T-cell (primary cell): Measurements from ENCODE around the gene ZPLD1. TPM values are rescaled to one million over a fixed set of nuclear protein-coding genes. Genes with fewer than 3 reads are reported as not detected.

ENCODE experiments used
- ATAC-seq, 4 experiments: fragments of 200-7000 bp in 3 of 4; fragments of 150-1000 bp in 1 of 4; cut with Tn5 transposase; replicated peaks in 1 of 4; 1 replicate in 3 of 4; 2 replicates in 1 of 4; pipeline ENCODE4 v1.10.0; 2021; ENCODE audit warnings: moderate library complexity in 3 of 4, mild to moderate bottlenecking in 2 of 4, moderate number of reproducible peaks in 1 of 4
- CTCF ChIA-PET, 2 donors: fragments of 300-600 bp; sonication (Branson Sonifier 250); formaldehyde crosslinking; loops; one replicate each; lab custom pipeline; 2022; ENCODE audit warnings: antibody characterized with exemption in 2 of 2; lab: Charles Lee
- POLR2A ChIA-PET, 2 donors: fragments of 300-600 bp; sonication (Branson Sonifier 250); formaldehyde crosslinking; loops; one replicate each; lab custom pipeline; 2022; ENCODE audit warnings: antibody characterized with exemption in 2 of 2; lab: Charles Lee
- DNase-seq, 35 experiments: peaks; one replicate each; pipeline versions ENCODE4 v3.0.0 to v3.0.0-alpha.2; 2013 to 2023
- H3K27ac ChIP-seq: one replicate; pipeline ENCODE4 v1.5.1; 2013; ENCODE audit warnings: low read length
- H3K27me3 ChIP-seq, 2 experiments: replicated peaks in 1 of 2; 1 replicate in 1 of 2; 2 replicates in 1 of 2; pipeline versions ENCODE4 v1.6.1 to v1.7.0; 2013; ENCODE audit warnings: low read length in 1 of 2, mixed read lengths in 1 of 2; ENCODE audit not compliant: control insufficient read depth in 2 of 2, insufficient read depth in 2 of 2; ENCODE audit errors: extremely low read depth in 1 of 2
- H3K36me3 ChIP-seq, 2 donors: 1 replicate in 1 of 2; 2 replicates in 1 of 2; pipeline versions ENCODE4 v1.6.1 to v1.7.0; 2013; ENCODE audit warnings: low read length in 1 of 2; ENCODE audit not compliant: control insufficient read depth in 2 of 2, insufficient read depth in 1 of 2; ENCODE audit errors: extremely low read depth in 1 of 2
- H3K4me1 ChIP-seq, 2 experiments: 1 replicate in 1 of 2; 2 replicates in 1 of 2; pipeline versions ENCODE4 v1.6.1 to v1.7.0; 2013; ENCODE audit warnings: low read length in 2 of 2, mixed read lengths in 1 of 2; ENCODE audit not compliant: insufficient read depth in 2 of 2, control insufficient read depth in 1 of 2; ENCODE audit errors: extremely low read depth in 1 of 2
- H3K4me3 ChIP-seq, 2 donors: 1 replicate in 1 of 2; 2 replicates in 1 of 2; pipeline versions ENCODE4 v1.5.1 to v1.7.0; 2013; ENCODE audit warnings: mild to moderate bottlenecking in 2 of 2, low read length in 1 of 2, moderate library complexity in 1 of 2; ENCODE audit not compliant: control insufficient read depth in 1 of 2; ENCODE audit errors: extremely low read depth in 1 of 2
- H3K9me3 ChIP-seq: 2 replicates; pipeline ENCODE4 v1.7.0; 2013
- H3K27ac Mint-ChIP-seq, 2 donors: one replicate each; pipeline ENCODE4 v1.8.0; 2020 to 2021; ENCODE audit warnings: mild to moderate bottlenecking in 2 of 2, mixed read lengths in 2 of 2
- H3K27me3 Mint-ChIP-seq, 2 donors: one replicate each; pipeline ENCODE4 v1.8.0; 2021 to 2022; ENCODE audit warnings: mixed read lengths in 2 of 2
- H3K36me3 Mint-ChIP-seq: one replicate; pipeline ENCODE4 v1.8.0; 2021; ENCODE audit warnings: mixed read lengths
- H3K4me1 Mint-ChIP-seq, 3 donors: one replicate each; pipeline ENCODE4 v1.8.0; 2020 to 2022; ENCODE audit warnings: mixed read lengths in 3 of 3, mild to moderate bottlenecking in 1 of 3
- H3K4me3 Mint-ChIP-seq, 3 donors: one replicate each; pipeline ENCODE4 v1.8.0; 2020 to 2022; ENCODE audit warnings: mild to moderate bottlenecking in 3 of 3, mixed read lengths in 3 of 3, moderate library complexity in 3 of 3
- H3K9me3 Mint-ChIP-seq, 3 donors: one replicate each; pipeline ENCODE4 v1.8.0; 2020 to 2022; ENCODE audit warnings: mixed read lengths in 3 of 3
- WGBS: methylation state at CpG from one replicate; pipeline ENCODE4 v1.1.5; 2013; ENCODE audit warnings: missing lambda C conversion rate; ENCODE audit not compliant: insufficient coverage; 5-methylcytosine and 5-hydroxymethylcytosine counted together
- total RNA-seq, 35 experiments: library from RNA in 6 of 35; stranded (reverse) in 6 of 35; fragments of 120-200 nt in 1 of 35; gene quantifications; one replicate each; pipeline versions ENCODE4 v1.2.1 to v1.2.4 and lab custom pipeline; 2013 to 2026

Gene ZPLD1
- total RNA-seq, 5 donors from 2014 or later (not counting 1 experiment from before 2014, with no cell fraction given): not detected

DNA sequence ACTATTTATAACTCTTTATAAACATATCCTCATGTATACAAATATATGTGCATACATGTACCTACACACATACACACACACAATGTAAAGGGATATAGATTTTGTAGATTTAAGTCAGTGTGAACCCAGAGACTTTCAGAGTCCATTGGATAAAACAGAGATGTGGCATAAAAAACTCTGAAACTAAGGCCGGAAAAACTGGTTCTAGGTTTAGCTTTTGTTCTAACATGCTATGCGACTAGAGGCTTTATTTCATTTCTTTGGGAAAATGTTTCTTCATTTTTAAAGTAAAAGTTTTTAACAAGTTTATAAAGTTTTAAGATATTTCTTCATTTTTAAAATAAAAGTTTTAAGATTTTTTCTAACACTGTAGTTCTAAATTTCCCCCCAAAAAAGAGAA is 36.7 kb downstream of the ZPLD1 start:
- Histone ChIP-seq H3K27me3 (no peaks in the 10 kb centered on the region), H3K27ac (no peak overlapping the region), H3K4me1 (no peaks in the 10 kb centered on the region), H3K4me3 (no peak overlapping the region), H3K9me3 (no peaks in the 10 kb centered on the region), H3K36me3 (no peaks in the 10 kb centered on the region)
- H3K4me1 Mint-ChIP-seq: no peaks in the 10 kb centered on the region
- 100% methylated on average over 1 of the region's 2 CpGs for WGBS
- H3K36me3 Mint-ChIP-seq: no peaks in the 10 kb centered on the region
- no peaks in the 10 kb centered on the region for H3K9me3 Mint-ChIP-seq
- H3K27ac Mint-ChIP-seq: no peak overlapping the region
- no peak for ATAC-seq
- H3K4me3 Mint-ChIP-seq: no peak overlapping the region
- CTCF ChIA-PET: no interaction called here
- DNase-seq: no peak
- peaks cover 6 to 7% of the 10 kb centered on the region in 2 donors for H3K27me3 Mint-ChIP-seq
- POLR2A ChIA-PET: no interaction called here

GRCh38 chr3:102473648-102474047 is 38.8 kb downstream of the ZPLD1 start:
- POLR2A ChIA-PET: interaction anchor here in 1 of 2 donors (0.6 kb wide), 1 partner anchor 1452 kb away, joined by 3 read pairs; no protein-coding TSS in a partner anchor
- Histone ChIP-seq H3K4me3 (no peak overlapping the region), H3K27me3 (no peaks in the 10 kb centered on the region), H3K36me3 (no peaks in the 10 kb centered on the region), H3K9me3 (no peaks in the 10 kb centered on the region), H3K4me1 (no peaks in the 10 kb centered on the region), H3K27ac (no peak overlapping the region)
- ATAC-seq (no peak), DNase-seq (no peak)
- Mint-ChIP-seq H3K36me3 (no peaks in the 10 kb centered on the region), H3K9me3 (no peaks in the 10 kb centered on the region), H3K27ac (no peak overlapping the region), H3K4me3 (no peak overlapping the region), H3K4me1 (no peaks in the 10 kb centered on the region), H3K27me3 (peaks cover 3 to 6% of the 10 kb centered on the region in 2 donors)
- CTCF ChIA-PET: no interaction called here

- Histone ChIP-seq H3K9me3 (no peaks in the 10 kb centered on the region), H3K27me3 (no peaks in the 10 kb centered on the region), H3K4me1 (no peaks in the 10 kb centered on the region), H3K36me3 (no peaks in the 10 kb centered on the region), H3K4me3 (no peak overlapping the region), H3K27ac (no peak overlapping the region)
- Mint-ChIP-seq H3K9me3 (no peaks in the 10 kb centered on the region), H3K4me1 (no peaks in the 10 kb centered on the region), H3K4me3 (no peak overlapping the region), H3K36me3 (no peaks in the 10 kb centered on the region), H3K27me3 (peaks cover 3 to 6% of the 10 kb centered on the region in 2 donors), H3K27ac (no peak overlapping the region)
- ATAC-seq (no peak), DNase-seq (no peak)
- CTCF ChIA-PET: no interaction called here
- POLR2A ChIA-PET: no interaction called here
- WGBS: 86% methylated on average over 3 of the region's 6 CpGs
Observed at GRCh38 chr3:102474207-102474606, 39.4 kb downstream of the ZPLD1 start.

DNA sequence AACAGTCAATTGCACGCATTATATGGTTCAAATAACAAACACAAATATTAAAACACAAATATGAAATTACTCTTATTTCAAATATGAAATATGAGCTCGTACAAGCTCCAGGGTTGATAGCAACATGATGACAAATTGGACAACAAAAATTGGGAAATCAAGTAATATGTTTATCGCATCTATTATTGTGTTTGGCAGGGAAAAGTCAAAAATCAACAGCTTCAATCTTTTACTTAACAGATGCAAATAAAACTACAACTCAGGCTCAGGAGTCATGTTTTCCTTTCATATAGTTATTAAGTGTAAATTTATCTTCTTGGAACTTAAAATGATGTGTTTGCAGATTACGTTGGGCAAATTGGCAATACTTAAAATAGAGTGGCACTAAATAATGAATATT is 41.4 kb downstream of the ZPLD1 start:
- POLR2A ChIA-PET: no interaction called here
- DNase-seq: no peak
- Mint-ChIP-seq H3K9me3 (no peaks in the 10 kb centered on the region), H3K4me3 (no peak overlapping the region), H3K27me3 (peaks cover 2 to 6% of the 10 kb centered on the region in 2 donors), H3K36me3 (no peaks in the 10 kb centered on the region), H3K4me1 (no peaks in the 10 kb centered on the region), H3K27ac (no peak overlapping the region)
- Histone ChIP-seq H3K27me3 (no peaks in the 10 kb centered on the region), H3K27ac (no peak overlapping the region), H3K9me3 (no peaks in the 10 kb centered on the region), H3K4me3 (no peak overlapping the region), H3K4me1 (no peaks in the 10 kb centered on the region), H3K36me3 (no peaks in the 10 kb centered on the region)
- no peak for ATAC-seq
- CTCF ChIA-PET: no interaction called here
- no CpG with 5 or more reads among the region's 4 CpGs for WGBS

DNA sequence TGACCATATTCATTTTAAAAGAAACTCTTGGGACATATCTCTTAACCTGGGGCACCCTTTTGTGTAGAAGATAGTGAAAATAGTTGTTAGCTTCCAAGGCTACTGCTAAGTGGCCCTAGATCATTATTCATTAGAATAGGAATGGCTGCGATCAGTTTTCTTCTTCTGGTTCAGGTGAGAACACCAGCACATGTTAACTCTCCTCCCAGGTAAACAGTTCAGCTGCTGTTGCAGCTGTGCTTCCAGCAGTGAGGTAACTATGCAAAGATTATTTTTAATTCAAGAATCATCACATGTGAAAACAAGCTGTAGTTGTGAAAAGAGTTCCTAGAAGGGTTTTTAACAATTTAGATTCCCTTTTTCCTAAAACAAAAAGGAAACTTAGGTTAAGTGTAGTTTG is 43.3 kb downstream of the ZPLD1 start:
- Mint-ChIP-seq H3K36me3 (no peaks in the 10 kb centered on the region), H3K4me1 (no peaks in the 10 kb centered on the region), H3K27me3 (peaks cover 0 to 4% of the 10 kb centered on the region in 2 donors), H3K4me3 (no peak overlapping the region), H3K9me3 (no peaks in the 10 kb centered on the region), H3K27ac (no peak overlapping the region)
- CTCF ChIA-PET: no interaction called here
- no CpG with 5 or more reads among the region's 1 CpG for WGBS
- no peaks in the 10 kb centered on the region for H3K9me3 ChIP-seq
- ATAC-seq: no peak
- H3K4me1 ChIP-seq: no peaks in the 10 kb centered on the region
- DNase-seq: no peak
- no peak overlapping the region for H3K4me3 ChIP-seq
- POLR2A ChIA-PET: interaction anchor here in 1 of 2 donors (0.5 kb wide), 1 partner anchor 205 kb away, joined by 4 read pairs; no protein-coding TSS in a partner anchor
- H3K36me3 ChIP-seq: no peaks in the 10 kb centered on the region
- no peak overlapping the region for H3K27ac ChIP-seq
- no peaks in the 10 kb centered on the region for H3K27me3 ChIP-seq

DNA sequence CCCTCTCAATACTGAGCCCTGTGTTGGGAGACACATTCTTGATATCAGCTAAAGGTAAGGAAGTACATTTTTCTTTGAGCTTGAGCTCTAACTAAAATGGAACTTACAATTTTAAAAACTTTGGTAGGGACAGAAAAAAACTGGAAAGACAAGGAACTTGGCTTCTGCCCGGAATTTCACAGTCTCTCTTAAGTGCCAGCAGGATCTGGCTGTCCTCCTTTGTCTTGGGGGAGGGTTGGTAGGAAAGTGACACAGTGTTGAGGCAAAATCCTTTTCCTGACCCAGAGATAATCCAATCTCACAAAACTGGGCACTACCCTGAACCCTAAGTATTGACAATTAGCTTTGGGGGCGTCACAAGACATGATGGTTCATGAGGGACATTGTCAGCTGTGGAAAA is 45.3 kb downstream of the ZPLD1 start:
- Mint-ChIP-seq H3K9me3 (no peaks in the 10 kb centered on the region), H3K27ac (no peak overlapping the region), H3K36me3 (no peaks in the 10 kb centered on the region), H3K27me3 (peaks cover 0 to 4% of the 10 kb centered on the region in 2 donors), H3K4me3 (no peak overlapping the region), H3K4me1 (no peaks in the 10 kb centered on the region)
- Histone ChIP-seq H3K27ac (no peak overlapping the region), H3K36me3 (no peaks in the 10 kb centered on the region), H3K4me1 (no peaks in the 10 kb centered on the region), H3K4me3 (no peak overlapping the region), H3K9me3 (no peaks in the 10 kb centered on the region), H3K27me3 (no peaks in the 10 kb centered on the region)
- POLR2A ChIA-PET: no interaction called here
- no peak for ATAC-seq
- no peak for DNase-seq
- CTCF ChIA-PET: no interaction called here
- no CpG with 5 or more reads among the region's 2 CpGs for WGBS

- no peaks in the 10 kb centered on the region for H3K4me1 ChIP-seq
- no peaks in the 10 kb centered on the region for H3K9me3 Mint-ChIP-seq
- H3K4me1 Mint-ChIP-seq: no peaks in the 10 kb centered on the region
- DNase-seq: no peak
- WGBS: 70% methylated on average over 4 of the region's 4 CpGs
- H3K36me3 ChIP-seq: no peaks in the 10 kb centered on the region
- CTCF ChIA-PET: no interaction called here
- POLR2A ChIA-PET: interaction anchor here in 1 of 2 donors (0.6 kb wide), 1 partner anchor 66 kb away, joined by 3 read pairs; no protein-coding TSS in a partner anchor
- peaks cover 0 to 4% of the 10 kb centered on the region in 2 donors for H3K27me3 Mint-ChIP-seq
- no peaks in the 10 kb centered on the region for H3K27me3 ChIP-seq
- no peaks in the 10 kb centered on the region for H3K36me3 Mint-ChIP-seq
- no peak overlapping the region for H3K27ac Mint-ChIP-seq
- H3K4me3 ChIP-seq: no peak overlapping the region
- no peaks in the 10 kb centered on the region for H3K9me3 ChIP-seq
- ATAC-seq: no peak
- H3K27ac ChIP-seq: no peak overlapping the region
- H3K4me3 Mint-ChIP-seq: no peak overlapping the region
Observed at GRCh38 chr3:102481050-102481449, 46.2 kb downstream of the ZPLD1 start.
